K562 (cell line): ENCODE data around the gene PRKAG1.

Source experiments
- E2F6 ChIP-seq, 2 experiments: IDR thresholded peaks; 2 replicates each; pipeline ENCODE4 v1.6.1; 2011; ENCODE audit warnings: borderline replicate concordance in 1 of 2, control low read depth in 1 of 2, low read depth in 1 of 2, low read length in 1 of 2, mild to moderate bottlenecking in 1 of 2, mixed read lengths in 1 of 2, moderate library complexity in 1 of 2; ENCODE audit not compliant: insufficient read depth in 1 of 2, insufficient read length in 1 of 2, poor library complexity in 1 of 2, severe bottlenecking in 1 of 2; ENCODE audit errors: extremely low read depth in 1 of 2
- OTX1 ChIP-seq: fragments of 450-650 bp; formaldehyde crosslinking; IDR thresholded peaks from 2 replicates; pipeline ENCODE4 v1.4.0; 2022; ENCODE audit warnings: mild to moderate bottlenecking
- PTRF ChIP-seq: fragments of 450-650 bp; IDR thresholded peaks from 2 replicates; pipeline ENCODE4 v1.6.1; 2016; ENCODE audit warnings: mild to moderate bottlenecking, missing genetic modification characterization, missing compliant biosample characterization
- RHOXF2B ChIP-seq: fragments of 250-450 bp; sonication (Bioruptor Pico); conservative IDR thresholded peaks from 2 replicates; pipeline ENCODE4 v1.5.1; 2021
- SRSF1 ChIP-seq: fragments of 200-400 bp; formaldehyde crosslinking; IDR thresholded peaks from 2 replicates; pipeline ENCODE4 v1.6.1; 2017; ENCODE audit warnings: mild to moderate bottlenecking, low read depth, low read length, moderate library complexity
- TBP ChIP-seq: optimal IDR thresholded peaks from 2 replicates; pipeline ENCODE3; 2011; ENCODE audit warnings: low read depth, low read length, improper control_type of control experiment
- ZBTB43 ChIP-seq: sonication (generic); formaldehyde crosslinking; IDR thresholded peaks from 2 replicates; pipeline ENCODE4 v1.8.0; 2023; ENCODE audit warnings: mild to moderate bottlenecking, missing genetic modification reagents
- ZNF274 ChIP-seq: IDR thresholded peaks from 2 replicates; pipeline ENCODE4 v1.6.1; 2011; ENCODE audit warnings: low read depth, mild to moderate bottlenecking, low read length, moderate library complexity, borderline replicate concordance
- TF ChIP-seq, protein P1 (sequence below), 3 experiments: IDR thresholded peaks in 2 of 3; conservative IDR thresholded peaks in 1 of 3; 2 replicates each; pipeline ENCODE4 v1.5.1; 2011 to 2012; ENCODE audit warnings: low read length in 3 of 3, mild to moderate bottlenecking in 3 of 3, control low read depth in 2 of 3, improper control_type of control experiment in 1 of 3, inconsistent platforms in 1 of 3, low read depth in 1 of 3, mixed read lengths in 1 of 3, moderate library complexity in 1 of 3; ENCODE audit not compliant: insufficient read depth in 2 of 3

- no peak for TF ChIP-seq E2F6 (IDR thresholded peaks at IDR 0.05; ENCODE audit: borderline replicate concordance in 1 of 2, extremely low read depth in 1 of 2, insufficient read depth in 1 of 2, insufficient read length in 1 of 2, low read depth in 1 of 2, low read length in 1 of 2, poor library complexity in 1 of 2, severe bottlenecking in 1 of 2)
- TF ChIP-seq PTRF (tag) = no peak
- no peak for TF ChIP-seq SRSF1
- no peak for TF ChIP-seq ZNF274
- no peak for TF ChIP-seq TBP
- no peak for TF ChIP-seq ZBTB43 (CRISPR knock-in tag)
- TF ChIP-seq OTX1 (CRISPR knock-in tag) = no peak
- TF ChIP-seq RHOXF2B (CRISPR knock-in tag) = no peak
- TF ChIP-seq, protein P1, sequence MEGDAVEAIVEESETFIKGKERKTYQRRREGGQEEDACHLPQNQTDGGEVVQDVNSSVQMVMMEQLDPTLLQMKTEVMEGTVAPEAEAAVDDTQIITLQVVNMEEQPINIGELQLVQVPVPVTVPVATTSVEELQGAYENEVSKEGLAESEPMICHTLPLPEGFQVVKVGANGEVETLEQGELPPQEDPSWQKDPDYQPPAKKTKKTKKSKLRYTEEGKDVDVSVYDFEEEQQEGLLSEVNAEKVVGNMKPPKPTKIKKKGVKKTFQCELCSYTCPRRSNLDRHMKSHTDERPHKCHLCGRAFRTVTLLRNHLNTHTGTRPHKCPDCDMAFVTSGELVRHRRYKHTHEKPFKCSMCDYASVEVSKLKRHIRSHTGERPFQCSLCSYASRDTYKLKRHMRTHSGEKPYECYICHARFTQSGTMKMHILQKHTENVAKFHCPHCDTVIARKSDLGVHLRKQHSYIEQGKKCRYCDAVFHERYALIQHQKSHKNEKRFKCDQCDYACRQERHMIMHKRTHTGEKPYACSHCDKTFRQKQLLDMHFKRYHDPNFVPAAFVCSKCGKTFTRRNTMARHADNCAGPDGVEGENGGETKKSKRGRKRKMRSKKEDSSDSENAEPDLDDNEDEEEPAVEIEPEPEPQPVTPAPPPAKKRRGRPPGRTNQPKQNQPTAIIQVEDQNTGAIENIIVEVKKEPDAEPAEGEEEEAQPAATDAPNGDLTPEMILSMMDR (IDR thresholded peaks at IDR 0.05 in 2 of 3, conservative IDR thresholded peaks at IDR 0.05 in 1 of 3; ENCODE audit: insufficient read depth in 2 of 3, low read depth in 1 of 3, low read length in 3 of 3) = no peak
These were observed 45.0 kb downstream of the PRKAG1 start for GRCh38 chr12:48973531-48973930.
